Measurements from ENCODE around the gene NDUFS4. TPM values are rescaled to one million over a fixed set of nuclear protein-coding genes. Genes with fewer than 3 reads are reported as not detected.

The NDUFS4 gene
- total and polyA plus RNA-seq, 2 of the 4 experiments (the other 2 are of a cell fraction): 34.2 to 70.1 TPM

GRCh38 chr5:53590759-53591158, 30.3 kb downstream of the NDUFS4 start:
- intact Hi-C loops (cut with micrococcal nuclease) (loop anchor here (5.0 kb wide), 1 partner anchor 43 kb away; no protein-coding TSS in a partner anchor), in situ Hi-C loops (cut with MboI; ENCODE audit: low sequenced_read_pairs) (no loop called here), dilution Hi-C loops (cut with HindIII; ENCODE audit: low sequenced_read_pairs, unreplicated experiment) (no loop called here)
- Histone ChIP-seq H3K36me3 (ENCODE audit: control insufficient read depth, insufficient read depth, low read length) (peaks cover 1% of the 10 kb centered on the region; the same call in 1 of the 2 replicates), H3K18ac (ENCODE audit: low read depth, low read length) (no peak overlapping the region), H3K9ac (ENCODE audit: low read depth, low read length) (no peak overlapping the region), H3K4me3 (ENCODE audit: insufficient read depth, low read depth, low read length) (no peak overlapping the region), H3K27me3 (ENCODE audit: control insufficient read depth, insufficient read depth, low read length) (no peaks in the 10 kb centered on the region), H3K9me3 (ENCODE audit: control insufficient read depth, insufficient read depth, low read length) (no peaks in the 10 kb centered on the region), H4K8ac (ENCODE audit: low read depth in 2 of 2, low read length in 2 of 2) (no peak overlapping the region), H2AFZ (replicated peaks; ENCODE audit: low read length, poor library complexity) (no peak overlapping the region), H2BK15ac (ENCODE audit: low read depth, low read length) (no peak overlapping the region), H3K4me2 (ENCODE audit: low read depth, low read length) (no peak overlapping the region), H3K56ac (ENCODE audit: extremely low read depth, insufficient read depth, low read length) (no peak overlapping the region), H3K79me1 (ENCODE audit: low read depth in 1 of 2, low read length in 2 of 2) (peaks cover 18 to 53% of the 10 kb centered on the region in 2 experiments; a peak in 3 of 4 replicates), H3K27ac (ENCODE audit: insufficient read depth, low read length) (no peak overlapping the region), H4K20me1 (ENCODE audit: insufficient read depth, low read length) (peaks cover 32% of the 10 kb centered on the region), H4K5ac (ENCODE audit: low read depth, low read length) (no peak overlapping the region), H2AK5ac (ENCODE audit: low read depth, low read length) (no peak overlapping the region), H3K4me1 (ENCODE audit: control insufficient read depth, insufficient read depth, low read length) (no peaks in the 10 kb centered on the region), H3K14ac (replicated peaks; ENCODE audit: low read depth, low read length) (no peak overlapping the region), H3K4ac (ENCODE audit: low read depth, low read length) (no peak overlapping the region), H3K23ac (ENCODE audit: low read depth, low read length) (no peak overlapping the region), H2BK120ac (ENCODE audit: low read depth, low read length) (no peak overlapping the region), H3K9me1 (ENCODE audit: insufficient read depth, low read length) (no peaks in the 10 kb centered on the region), H2AK9ac (replicated peaks; ENCODE audit: low read depth, low read length, poor library complexity) (no peak overlapping the region), H4K91ac (ENCODE audit: insufficient read depth, low read depth, low read length) (no peak overlapping the region), H2BK20ac (ENCODE audit: low read depth, low read length) (no peak overlapping the region), H2BK5ac (ENCODE audit: low read depth, low read length, poor library complexity, severe bottlenecking) (no peak overlapping the region)
- ChIA-PET CTCF (no interaction called here), POLR2A (ENCODE audit: unreplicated experiment) (no interaction called here)
- WGBS, 2 experiments (ENCODE audit: extremely low coverage in 2 of 2, insufficient read length in 1 of 2): no CpG with 5 or more reads among the region's 1 CpG
- ATAC-seq (ENCODE audit: low read depth): no peak
- TF ChIP-seq CHD1 (IDR thresholded peaks at IDR 0.05; ENCODE audit: low read depth, low read length) (no peak), FOS (IDR thresholded peaks at IDR 0.05; ENCODE audit: low read depth, low read length) (no peak), POLR2A (IDR thresholded peaks at IDR 0.05; ENCODE audit: low read depth, low read length) (no peak), SMC3 (IDR thresholded peaks at IDR 0.05; ENCODE audit: low read depth, low read length) (no peak), USF2 (IDR thresholded peaks at IDR 0.05; ENCODE audit: low read depth, low read length) (no peak), RCOR1 (IDR thresholded peaks at IDR 0.05; ENCODE audit: insufficient replicate concordance, low read length) (no peak), MAFK (IDR thresholded peaks at IDR 0.05; ENCODE audit: low read depth, low read length) (no peak)
- TF ChIP-seq, protein P1, sequence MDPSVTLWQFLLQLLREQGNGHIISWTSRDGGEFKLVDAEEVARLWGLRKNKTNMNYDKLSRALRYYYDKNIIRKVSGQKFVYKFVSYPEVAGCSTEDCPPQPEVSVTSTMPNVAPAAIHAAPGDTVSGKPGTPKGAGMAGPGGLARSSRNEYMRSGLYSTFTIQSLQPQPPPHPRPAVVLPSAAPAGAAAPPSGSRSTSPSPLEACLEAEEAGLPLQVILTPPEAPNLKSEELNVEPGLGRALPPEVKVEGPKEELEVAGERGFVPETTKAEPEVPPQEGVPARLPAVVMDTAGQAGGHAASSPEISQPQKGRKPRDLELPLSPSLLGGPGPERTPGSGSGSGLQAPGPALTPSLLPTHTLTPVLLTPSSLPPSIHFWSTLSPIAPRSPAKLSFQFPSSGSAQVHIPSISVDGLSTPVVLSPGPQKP (IDR thresholded peaks at IDR 0.05; ENCODE audit: borderline replicate concordance, low read depth, low read length): no peak
- DNase-seq: no peak
- BruUV-seq (replicated peaks): no TSS peak
